IPS-NIHi11 (cell line): ENCODE measurements around the gene NUBP1.
"Not testable (repeated sequence)": the region's sequence is repeated elsewhere in the genome, so short reads cannot be mapped to it uniquely, and the experiment has no call there.

ENCODE experiments used
- DNase-seq: peaks from one replicate; pipeline ENCODE4 v3.0.0; 2012; ENCODE audit warnings: mixed read lengths, low spot score

Gene NUBP1

GRCh38 chr16:10751291-10751697 is 7.7 kb downstream of the NUBP1 start:
- no peak for DNase-seq

GRCh38 chr16:10752843-10753523 is 9.3 kb downstream of the NUBP1 start:
- DNase-seq, result no peak

GRCh38 chr16:10753670-10754069 is 10.0 kb downstream of the NUBP1 start:
- DNase-seq, result no peak

GRCh38 chr16:10754941-10755340 is 11.3 kb downstream of the NUBP1 start:
- no peak for DNase-seq

GRCh38 chr16:10756574-10756973 is 12.9 kb downstream of the NUBP1 start:
- DNase-seq, result no peak

- no peak for DNase-seq
Measured at GRCh38 chr16:10760858-10761257, 17.2 kb downstream of the NUBP1 start.

- DNase-seq, result no peak
Measured at GRCh38 chr16:10761373-10761772, 17.7 kb downstream of the NUBP1 start.

- DNase-seq, result no peak
Measured at GRCh38 chr16:10762336-10763016, 18.8 kb downstream of the NUBP1 start.

GRCh38 chr16:10763456-10763855 is 19.8 kb downstream of the NUBP1 start:
- DNase-seq, result no peak

- DNase-seq, result no peak
Measured at GRCh38 chr16:10765772-10766171, 22.1 kb downstream of the NUBP1 start.

GRCh38 chr16:10767127-10767526 is 23.5 kb downstream of the NUBP1 start:
- no peak for DNase-seq

GRCh38 chr16:10769381-10769780 is 25.7 kb downstream of the NUBP1 start:
- DNase-seq, result no peak

- DNase-seq, result no peak
Measured at GRCh38 chr16:10770907-10771306, 27.3 kb downstream of the NUBP1 start.

GRCh38 chr16:10776280-10776679 is 32.6 kb downstream of the NUBP1 start:
- DNase-seq, result no peak

- DNase-seq, result not testable (repeated sequence)
Measured at GRCh38 chr16:10776923-10777322, 33.3 kb downstream of the NUBP1 start.

GRCh38 chr16:10777356-10777755 is 33.7 kb downstream of the NUBP1 start:
- no peak for DNase-seq

- DNase-seq, result not testable (repeated sequence)
Measured at GRCh38 chr16:10779908-10780307, 36.3 kb downstream of the NUBP1 start.

- DNase-seq, result no peak
Measured at GRCh38 chr16:10780628-10781027, 37.0 kb downstream of the NUBP1 start.

- DNase-seq, result no peak
Measured at GRCh38 chr16:10782628-10783027, 39.0 kb downstream of the NUBP1 start.

GRCh38 chr16:10787304-10787703 is 43.7 kb downstream of the NUBP1 start:
- no peak for DNase-seq

- not testable (repeated sequence) for DNase-seq
Measured at GRCh38 chr16:10788630-10789029, 45.0 kb downstream of the NUBP1 start.

GRCh38 chr16:10791048-10791447 is 47.4 kb downstream of the NUBP1 start:
- DNase-seq, result no peak

GRCh38 chr16:10799736-10800135 is 56.1 kb downstream of the NUBP1 start:
- DNase-seq, result no peak

- DNase-seq, result no peak
Measured at GRCh38 chr16:10805334-10805733, 61.7 kb downstream of the NUBP1 start.
